GM19351 (cell line): ENCODE data around the gene MFAP3L.
A peak's percentile ranks its signal among the peaks of the same experiment; 100 is the strongest.
"Not testable (repeated sequence)": the region's sequence is repeated elsewhere in the genome, so short reads cannot be mapped to it uniquely, and the experiment has no call there.

Experiments used
- ATAC-seq: cut with Tn5 transposase; IDR thresholded peaks from one replicate; pipeline ENCODE4 v1.9.1; 2021; ENCODE audit warnings: mild to moderate bottlenecking, moderate library complexity; ENCODE audit not compliant: unreplicated experiment

The MFAP3L gene

DNA sequence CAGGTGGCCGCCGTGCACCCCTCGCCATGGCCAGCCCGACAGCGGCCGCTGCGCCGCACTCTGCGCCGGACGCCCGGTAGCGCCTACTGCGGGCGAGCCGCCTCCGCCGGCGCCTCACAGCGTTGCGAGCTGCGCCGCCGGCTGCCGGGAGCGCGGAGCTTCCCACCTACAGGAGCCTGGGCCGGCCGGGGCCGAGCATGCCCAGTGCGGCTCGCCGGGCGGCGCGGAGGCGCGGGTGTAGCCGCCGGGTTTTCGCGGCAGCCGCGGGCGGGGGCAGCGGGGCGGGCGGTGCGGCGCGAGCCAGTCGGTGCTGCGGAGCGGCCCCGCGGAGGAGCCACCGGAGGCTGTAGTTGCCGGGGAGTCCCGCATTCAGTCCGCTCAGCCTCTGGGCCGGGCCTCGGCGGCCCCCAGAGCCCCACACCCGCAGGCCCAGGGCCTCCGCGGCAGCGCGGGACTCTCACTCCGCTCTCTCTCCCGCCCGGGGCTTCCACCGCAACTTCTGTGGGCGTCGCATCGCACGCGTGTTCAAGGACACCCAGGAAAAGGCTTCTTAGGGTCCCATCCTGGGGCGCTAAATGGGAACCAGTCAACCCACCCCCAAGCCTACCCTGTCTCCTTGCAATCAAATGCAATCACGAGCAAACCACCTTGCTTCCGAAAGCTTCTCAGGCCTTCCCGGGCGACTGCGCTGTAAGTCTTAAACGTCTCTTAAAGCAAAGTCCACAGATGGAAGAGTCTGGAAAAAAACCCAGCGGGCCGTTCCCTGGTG lies at the start of gene MFAP3L:
TSS of gene MFAP3L (minus strand) at position 143 of the 769 bp plus-strand sequence. CDS start 20,518 bp downstream, outside the sequence.
- ATAC-seq = peak; percentile 78

DNA sequence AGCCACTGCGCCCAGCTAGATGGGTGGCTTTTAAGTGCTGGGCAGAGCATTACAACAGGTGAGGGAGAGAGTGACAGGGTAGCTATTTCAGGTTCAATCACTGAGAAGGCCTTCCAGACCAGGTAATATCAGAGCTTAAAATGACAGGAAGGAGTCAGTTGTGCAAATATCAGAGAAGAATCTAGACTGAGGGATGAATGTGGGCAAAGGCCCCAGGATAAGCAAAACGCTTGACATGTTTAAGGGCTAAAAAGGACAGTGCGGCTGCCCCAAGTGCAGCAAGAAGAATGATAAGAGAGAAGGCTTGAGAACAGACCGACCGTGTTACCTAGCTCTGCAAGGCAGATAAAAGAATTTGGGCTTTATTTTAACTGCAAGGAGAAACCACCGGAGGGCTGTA lies 45.0 kb upstream of the MFAP3L start:
- no peak for ATAC-seq

DNA sequence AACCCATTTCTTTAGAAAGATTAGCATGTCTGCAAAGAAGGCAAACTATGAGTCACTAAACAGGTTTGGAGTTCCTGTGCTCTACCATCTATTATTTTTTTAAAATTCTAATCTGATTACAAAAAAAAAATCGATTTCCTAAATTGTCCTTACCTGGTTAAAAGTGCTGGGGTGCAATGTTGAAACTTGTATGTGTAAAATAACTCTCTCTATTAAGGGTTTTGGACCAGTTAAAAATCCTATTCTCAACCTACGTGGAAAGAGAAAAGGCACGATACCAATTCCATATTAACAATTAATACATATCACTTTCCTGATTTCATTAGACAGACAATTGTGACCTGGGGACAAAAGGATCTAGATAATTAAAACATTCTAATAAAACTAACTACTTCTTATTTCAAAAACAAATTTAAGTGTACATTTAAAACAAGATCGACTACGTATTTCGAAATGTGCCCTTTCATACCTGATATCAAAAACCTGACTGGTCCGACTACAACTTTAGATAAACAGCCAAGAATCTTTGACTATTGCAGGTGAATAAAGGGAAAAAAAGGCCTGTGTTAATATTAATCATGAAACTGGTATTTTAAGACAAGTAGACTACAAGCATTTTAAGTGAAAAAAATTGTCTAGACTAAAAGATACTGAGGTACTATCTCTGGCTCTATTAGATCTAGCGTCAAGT lies 42.4 kb upstream of the MFAP3L start:
- no peak for ATAC-seq

- ATAC-seq = no peak
Measured at GRCh38 chr4:170059421-170059820, 33.2 kb upstream of the MFAP3L start.

DNA sequence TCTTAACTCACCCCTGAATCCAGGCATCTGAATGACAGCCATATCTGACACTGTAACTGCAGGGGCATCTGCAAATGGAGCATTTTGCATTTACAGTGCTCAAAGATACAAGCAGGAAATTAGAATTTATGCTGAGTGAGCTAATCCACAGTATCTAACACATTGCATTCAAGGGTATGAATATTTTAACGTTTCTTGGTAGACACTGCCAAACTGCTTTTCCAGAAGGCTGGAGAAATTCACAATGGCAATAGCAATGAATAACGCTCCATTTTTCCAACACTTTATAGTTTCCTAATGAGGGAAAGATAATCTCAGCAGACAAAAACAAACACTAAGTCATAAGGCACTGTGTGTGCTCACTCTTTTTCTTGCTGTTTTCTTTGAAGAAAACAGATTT lies 32.6 kb upstream of the MFAP3L start:
- no peak for ATAC-seq

DNA sequence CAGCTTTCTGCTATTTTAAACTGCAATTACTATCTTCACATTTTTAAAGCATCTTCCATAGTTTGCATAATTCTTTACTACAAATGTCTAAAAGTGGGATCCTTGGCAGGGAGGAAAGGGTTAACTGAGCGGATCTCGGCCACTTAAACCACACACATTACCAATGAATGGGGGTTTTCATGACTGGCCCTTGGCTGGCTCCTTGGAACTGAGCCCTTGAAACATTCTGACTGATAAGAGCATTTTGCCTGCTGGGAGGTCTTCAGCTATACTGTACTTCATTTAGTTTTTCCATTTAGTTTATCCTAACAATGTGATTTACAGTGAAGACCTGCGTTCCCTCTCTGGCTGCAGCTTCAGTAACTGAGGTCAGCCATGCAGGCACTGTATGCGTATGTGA lies 31.7 kb upstream of the MFAP3L start:
- no peak for ATAC-seq

GRCh38 chr4:170052919-170053318 lies 26.7 kb upstream of the MFAP3L start:
- no peak for ATAC-seq

DNA sequence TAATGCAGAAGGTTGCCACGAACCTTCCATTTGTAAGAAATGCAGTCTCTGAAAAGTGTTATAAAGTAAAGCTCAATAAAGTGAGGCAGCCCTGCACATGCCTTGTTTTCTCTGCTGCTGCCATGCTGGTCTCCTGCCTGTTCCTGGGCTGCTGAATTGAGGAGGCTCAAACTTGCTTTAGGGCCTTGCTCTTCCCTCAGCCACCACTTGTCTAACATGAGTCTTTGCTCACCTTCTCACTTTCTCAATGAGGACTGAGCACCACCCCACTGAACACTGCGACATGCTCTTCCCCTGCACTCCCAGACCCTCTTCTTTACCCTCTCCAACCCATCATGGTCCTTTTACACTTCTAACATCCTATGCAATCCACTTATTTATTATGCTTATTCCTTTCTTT lies 25.2 kb upstream of the MFAP3L start:
- ATAC-seq = no peak

DNA sequence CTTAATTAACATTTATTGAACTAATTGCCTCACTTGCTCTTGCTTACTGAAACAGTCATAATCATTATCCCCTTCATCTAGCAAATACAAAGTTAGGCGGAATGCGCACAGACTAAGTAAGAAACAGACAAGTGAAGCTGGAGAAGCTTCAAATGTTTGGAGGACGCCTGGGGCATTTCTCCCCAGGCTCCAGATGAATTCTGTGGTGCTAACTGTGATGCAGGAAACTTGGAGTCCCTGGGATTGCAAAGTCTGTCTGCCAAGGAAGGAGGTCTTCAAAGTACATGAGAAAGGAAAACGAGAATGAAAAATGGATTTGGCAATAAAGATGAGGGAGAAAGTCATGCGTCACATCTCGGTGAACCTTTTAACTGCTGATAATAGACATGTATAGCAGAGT lies 23.6 kb upstream of the MFAP3L start:
- no peak for ATAC-seq

GRCh38 chr4:170047771-170048354 lies 21.7 kb upstream of the MFAP3L start:
- ATAC-seq = peak; percentile 67

DNA sequence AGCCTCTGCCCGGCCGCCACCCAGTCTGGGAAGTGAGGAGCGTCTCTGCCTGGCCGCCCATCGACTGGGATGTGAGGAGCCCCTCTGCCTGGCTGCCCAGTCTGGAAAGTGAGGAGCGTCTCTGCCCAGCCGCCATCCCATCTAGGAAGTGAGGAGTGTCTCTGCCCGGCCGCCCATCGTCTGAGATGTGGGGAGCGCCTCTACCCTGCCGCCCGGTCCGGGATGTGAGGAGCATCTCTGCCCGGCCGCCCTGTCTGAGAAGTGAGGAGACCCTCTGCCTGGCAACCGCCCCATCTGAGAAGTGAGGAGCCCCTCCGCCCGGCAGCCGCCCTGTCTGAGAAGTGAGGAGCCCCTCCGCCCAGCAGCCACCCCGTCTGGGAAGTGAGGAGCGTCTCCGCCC lies 20.0 kb upstream of the MFAP3L start:
- ATAC-seq = not testable (repeated sequence)

DNA sequence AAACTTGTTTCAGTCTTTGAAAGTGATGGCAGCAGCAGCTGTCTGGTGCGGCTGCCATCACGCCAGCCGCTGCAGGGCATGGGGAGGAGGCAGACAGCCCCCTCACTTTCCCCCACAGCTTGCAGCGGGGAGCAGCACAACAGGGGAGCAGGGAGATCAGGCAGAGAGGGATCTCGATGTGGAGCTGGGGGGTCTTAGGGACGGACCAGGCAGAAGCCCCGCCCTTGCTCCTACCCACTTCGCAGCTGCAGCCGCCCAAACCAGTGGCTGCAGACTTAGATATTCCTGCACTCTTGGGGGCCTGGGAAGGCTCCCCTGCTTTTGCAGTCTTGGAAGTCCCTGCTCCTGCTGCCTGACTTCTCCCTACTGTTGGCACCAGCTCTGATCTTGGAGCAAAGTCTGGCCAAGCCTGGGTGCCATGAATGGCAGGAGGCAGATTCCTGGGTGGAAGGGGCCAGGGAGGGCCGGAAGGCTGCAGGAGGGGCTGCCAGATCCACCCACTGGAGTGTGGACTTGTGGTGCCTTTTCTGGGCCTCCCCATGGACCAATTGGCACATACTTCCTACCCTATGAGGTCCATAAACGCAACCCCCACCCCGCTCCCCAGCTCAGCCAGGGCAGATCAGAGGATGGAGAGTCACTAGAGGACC lies 14.0 kb upstream of the MFAP3L start:
- no peak for ATAC-seq

DNA sequence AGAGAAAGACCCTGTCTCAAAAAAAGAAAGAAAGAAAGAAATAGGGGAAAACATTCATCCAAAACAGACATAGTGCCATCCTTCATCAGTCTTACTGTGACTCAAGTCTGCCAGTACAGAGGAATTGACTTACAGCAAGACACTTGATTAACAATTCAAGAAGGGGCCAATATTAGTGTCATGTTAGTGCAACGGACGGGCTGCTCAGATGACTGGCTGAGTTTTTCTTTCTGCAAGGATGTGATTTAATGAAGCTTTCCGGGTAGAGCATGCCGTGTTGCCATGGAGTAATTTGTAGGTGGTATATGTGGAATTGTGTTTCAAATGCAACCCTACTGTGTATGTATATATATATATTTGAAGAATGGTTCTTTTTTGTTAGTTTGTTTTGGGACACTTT lies 12.6 kb upstream of the MFAP3L start:
- ATAC-seq = no peak

DNA sequence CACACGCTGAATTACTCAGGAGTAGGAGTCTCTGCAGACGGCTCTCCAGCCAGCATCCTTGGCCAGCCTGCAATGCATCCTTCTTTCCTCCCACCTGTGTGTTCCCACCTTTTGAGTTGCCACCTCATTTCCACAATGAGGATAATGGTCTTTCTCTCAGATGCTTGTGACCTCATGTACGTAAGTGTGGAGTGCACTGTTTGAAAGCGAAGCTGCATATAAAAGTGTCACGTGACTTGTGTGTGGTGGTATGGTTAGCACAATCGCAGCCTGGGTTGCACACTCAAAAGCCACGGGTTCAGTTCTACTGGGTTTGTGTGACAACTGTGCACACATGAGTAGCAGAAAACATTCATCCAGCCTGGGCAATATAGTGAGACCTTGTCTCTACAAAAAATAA lies 12.0 kb upstream of the MFAP3L start:
- ATAC-seq = no peak

GRCh38 chr4:170037481-170037880 lies 11.3 kb upstream of the MFAP3L start:
- no peak for ATAC-seq

DNA sequence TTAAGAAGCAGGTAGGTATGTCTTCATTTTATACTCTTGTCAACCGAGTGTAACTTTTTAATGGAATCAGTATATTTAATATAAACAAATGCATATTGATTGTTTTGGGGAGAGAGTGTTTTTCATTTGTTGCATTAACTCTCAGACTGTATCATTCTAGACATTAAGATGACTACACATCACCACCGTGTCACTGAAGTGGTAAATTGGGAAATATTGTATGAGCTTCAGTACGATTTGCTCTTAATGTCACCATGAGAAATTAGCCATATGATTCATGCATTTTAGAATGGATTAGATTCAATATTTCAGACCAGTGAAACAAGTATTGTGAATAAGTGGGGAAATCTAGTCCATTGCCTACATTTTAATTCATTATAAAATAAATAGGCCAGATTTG lies 9.7 kb upstream of the MFAP3L start:
- no peak for ATAC-seq

DNA sequence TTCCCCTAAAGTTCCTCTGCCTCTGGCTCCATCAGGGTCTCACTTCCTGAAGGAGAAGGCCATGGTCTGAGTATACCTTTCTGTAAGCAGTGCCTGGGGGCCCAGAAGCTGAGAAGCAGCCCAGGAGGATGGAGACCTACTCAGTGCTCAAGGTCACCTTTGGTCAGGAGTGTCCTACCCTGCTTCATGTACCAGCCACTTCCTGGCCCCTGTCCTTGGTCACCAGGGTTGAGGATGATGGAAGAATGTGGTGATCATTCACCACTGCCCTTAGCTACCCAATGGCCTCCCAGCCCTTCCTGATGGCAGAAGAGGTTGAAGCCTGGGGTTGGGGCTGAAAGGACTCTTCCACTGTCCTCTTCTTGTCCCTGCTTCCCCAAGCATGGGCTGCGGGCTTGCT lies 9.0 kb upstream of the MFAP3L start:
- no peak for ATAC-seq

DNA sequence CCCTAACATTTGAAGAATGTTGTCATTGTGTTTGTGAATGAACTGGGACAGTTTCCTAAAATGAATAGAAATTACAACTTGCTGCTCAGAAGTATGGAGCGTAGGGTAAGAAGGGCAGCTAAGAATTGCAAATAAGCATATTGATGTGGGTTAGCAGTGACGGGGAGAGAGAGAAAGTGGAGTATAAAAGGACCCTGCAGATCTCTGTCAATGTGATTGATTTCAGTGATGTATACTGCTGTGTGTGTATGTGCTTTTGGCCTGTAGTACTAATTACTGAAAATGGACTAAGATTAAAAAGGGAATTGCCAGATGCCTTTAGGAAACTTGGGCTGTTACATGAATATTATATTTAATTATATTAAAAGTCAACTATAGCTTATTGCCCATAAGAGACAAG lies 7.8 kb upstream of the MFAP3L start:
- no peak for ATAC-seq

GRCh38 chr4:170030121-170030520 lies 3.9 kb upstream of the MFAP3L start:
- no peak for ATAC-seq

GRCh38 chr4:170027181-170027829 lies 1.1 kb upstream of the MFAP3L start:
- ATAC-seq = peak; percentile 70
